CD4-positive, alpha-beta T cell (primary cell): ENCODE measurements around the gene PRR22. TPM values are rescaled to one million over a fixed set of nuclear protein-coding genes. Genes with fewer than 3 reads are reported as not detected.
A peak's percentile ranks its signal among the peaks of the same experiment; 100 is the strongest.

Experiments
- ATAC-seq: fragments of 200-7000 bp; cut with Tn5 transposase; one replicate; pipeline ENCODE4 v1.10.0; 2022; ENCODE audit warnings: mild to moderate bottlenecking; ENCODE audit not compliant: poor library complexity
- CTCF ChIA-PET: fragments of 350-600 bp; sonication (Branson Sonifier 250); formaldehyde crosslinking; loops from one replicate; lab custom pipeline; 2021; ENCODE audit warnings: antibody characterized with exemption, inconsistent platforms; lab: Charles Lee
- POLR2A ChIA-PET: fragments of 350-600 bp; sonication (Branson Sonifier 250); formaldehyde crosslinking; loops from one replicate; lab custom pipeline; 2021; ENCODE audit warnings: antibody characterized with exemption, inconsistent platforms; lab: Charles Lee
- DNase-seq, 14 experiments: peaks; one replicate each; pipeline ENCODE4 v3.0.0-alpha.2; 2013 to 2020; ENCODE audit warnings: mixed read lengths in 2 of 14
- H3K27ac ChIP-seq, 2 donors: one replicate each; pipeline versions ENCODE4 v1.5.1 to v1.7.0; 2013; ENCODE audit warnings: low read length in 2 of 2, low read depth in 1 of 2, mild to moderate bottlenecking in 1 of 2
- H3K27me3 ChIP-seq, 2 experiments: 1 replicate in 1 of 2; 2 replicates in 1 of 2; pipeline versions ENCODE4 v1.6.1 to v1.7.0; 2013; ENCODE audit warnings: low read length in 2 of 2, control low read depth in 1 of 2, mild to moderate bottlenecking in 1 of 2, moderate library complexity in 1 of 2; ENCODE audit not compliant: insufficient read depth in 2 of 2, control insufficient read depth in 1 of 2
- H3K36me3 ChIP-seq: one replicate; pipeline ENCODE4 v1.6.1; 2013; ENCODE audit warnings: low read length, control low read depth; ENCODE audit not compliant: insufficient read depth
- H3K4me1 ChIP-seq: one replicate; pipeline ENCODE4 v1.6.1; 2013; ENCODE audit warnings: low read length, control low read depth; ENCODE audit not compliant: insufficient read depth
- H3K4me3 ChIP-seq: one replicate; pipeline ENCODE4 v1.5.1; 2013; ENCODE audit warnings: mild to moderate bottlenecking, low read length, moderate library complexity
- H3K9me3 ChIP-seq, 2 experiments: 1 replicate in 1 of 2; 2 replicates in 1 of 2; pipeline versions ENCODE4 v1.6.1 to v1.7.0; 2013; ENCODE audit warnings: low read length in 2 of 2, mild to moderate bottlenecking in 2 of 2, control low read depth in 1 of 2, moderate library complexity in 1 of 2; ENCODE audit not compliant: control insufficient read depth in 1 of 2, insufficient read depth in 1 of 2
- H3K27ac Mint-ChIP-seq: one replicate; pipeline ENCODE4 v1.8.0; 2020; ENCODE audit warnings: mixed read lengths
- H3K27me3 Mint-ChIP-seq: one replicate; pipeline ENCODE4 v1.8.0; 2021; ENCODE audit warnings: mixed read lengths
- H3K36me3 Mint-ChIP-seq: one replicate; pipeline ENCODE4 v1.8.0; 2021; ENCODE audit warnings: low read depth, mixed read lengths
- H3K4me1 Mint-ChIP-seq: one replicate; pipeline ENCODE4 v1.8.0; 2021; ENCODE audit warnings: low read depth, mixed read lengths
- H3K4me3 Mint-ChIP-seq: one replicate; pipeline ENCODE4 v1.8.0; 2020; ENCODE audit warnings: mild to moderate bottlenecking, mixed read lengths
- H3K9me3 Mint-ChIP-seq: one replicate; pipeline ENCODE4 v1.8.0; 2020; ENCODE audit warnings: mixed read lengths
- intact Hi-C, 2 experiments: fragments of 100-400 bp; cut with DNase I in 1 of 2; cut with micrococcal nuclease in 1 of 2; formaldehyde crosslinking; loops; one replicate each; pipeline versions ENCODE4 v1.15.1 to v1.9.0; 2023 to 2025; cut with DNase I, micrococcal nuclease
- total RNA-seq, 174 experiments: library from RNA in 2 of 174; stranded (reverse) in 2 of 174; gene quantifications; one replicate each; pipeline ENCODE4 v1.2.3 and lab custom pipeline; 2021 to 2026
- TF ChIP-seq, protein P1 (sequence below): fragments of 200-600 bp; IDR thresholded peaks from one replicate; pipeline ENCODE4 v1.8.0; 2022; ENCODE audit warnings: antibody characterized with exemption, mild to moderate bottlenecking

The PRR22 gene
- total RNA-seq, 2 experiments from 2014 or later, result 3.1 to 4.9 TPM

DNA sequence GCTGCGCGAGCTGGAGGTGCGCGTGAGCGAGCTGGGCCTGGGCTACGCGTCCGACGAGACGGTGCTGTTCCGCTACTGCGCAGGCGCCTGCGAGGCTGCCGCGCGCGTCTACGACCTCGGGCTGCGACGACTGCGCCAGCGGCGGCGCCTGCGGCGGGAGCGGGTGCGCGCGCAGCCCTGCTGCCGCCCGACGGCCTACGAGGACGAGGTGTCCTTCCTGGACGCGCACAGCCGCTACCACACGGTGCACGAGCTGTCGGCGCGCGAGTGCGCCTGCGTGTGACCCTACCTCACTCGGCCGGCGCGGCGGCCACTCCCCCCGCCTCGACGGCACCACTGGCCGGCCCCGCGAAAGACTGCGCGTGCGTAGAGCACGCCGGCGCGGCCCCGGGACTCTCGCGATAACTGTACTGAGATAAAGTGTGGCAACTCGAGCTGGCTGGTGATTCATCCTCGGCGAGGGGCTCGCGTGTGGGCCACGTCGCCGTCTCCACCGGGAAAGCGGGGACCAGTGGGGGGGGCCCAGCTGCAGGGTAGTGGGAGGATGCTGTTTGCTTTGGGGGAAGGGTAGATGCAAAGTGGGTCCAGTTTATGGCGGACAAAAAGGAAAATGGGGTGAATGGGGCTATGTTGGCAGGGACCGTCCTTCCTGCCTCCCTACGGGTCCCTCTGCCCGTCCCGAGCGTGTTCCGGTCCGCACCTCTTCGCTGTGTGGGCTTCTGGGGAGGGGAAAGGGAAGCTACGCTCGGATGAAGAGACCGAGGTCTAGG, 43.5 kb upstream of the PRR22 start:
- Mint-ChIP-seq H3K4me3 (peak overlapping the region; percentile 98), H3K27me3 (no peaks in the 10 kb centered on the region), H3K36me3 (peaks cover 9% of the 10 kb centered on the region), H3K4me1 (peaks cover 18% of the 10 kb centered on the region), H3K27ac (peak overlapping the region; percentile 95), H3K9me3 (no peaks in the 10 kb centered on the region)
- intact Hi-C loops, result loop anchor here (1.0 to 5.0 kb wide), 5 partner anchors 36 to 284 kb away; partner anchors contain the start of genes DUS3L (in 2 of the 2), NDUFA11 (in 1 of the 2), RFX2 (in 1 of the 2) and VMAC (in 1 of the 2)
- Histone ChIP-seq H3K27ac (peak overlapping the region; percentile 69 to 86), H3K36me3 (no peaks in the 10 kb centered on the region), H3K27me3 (peaks cover 0 to 3% of the 10 kb centered on the region in 2 experiments), H3K4me3 (peak overlapping the region; percentile 86), H3K4me1 (peaks cover 31% of the 10 kb centered on the region), H3K9me3 (peaks cover 0 to 25% of the 10 kb centered on the region in 2 experiments)
- TF ChIP-seq, protein P1, sequence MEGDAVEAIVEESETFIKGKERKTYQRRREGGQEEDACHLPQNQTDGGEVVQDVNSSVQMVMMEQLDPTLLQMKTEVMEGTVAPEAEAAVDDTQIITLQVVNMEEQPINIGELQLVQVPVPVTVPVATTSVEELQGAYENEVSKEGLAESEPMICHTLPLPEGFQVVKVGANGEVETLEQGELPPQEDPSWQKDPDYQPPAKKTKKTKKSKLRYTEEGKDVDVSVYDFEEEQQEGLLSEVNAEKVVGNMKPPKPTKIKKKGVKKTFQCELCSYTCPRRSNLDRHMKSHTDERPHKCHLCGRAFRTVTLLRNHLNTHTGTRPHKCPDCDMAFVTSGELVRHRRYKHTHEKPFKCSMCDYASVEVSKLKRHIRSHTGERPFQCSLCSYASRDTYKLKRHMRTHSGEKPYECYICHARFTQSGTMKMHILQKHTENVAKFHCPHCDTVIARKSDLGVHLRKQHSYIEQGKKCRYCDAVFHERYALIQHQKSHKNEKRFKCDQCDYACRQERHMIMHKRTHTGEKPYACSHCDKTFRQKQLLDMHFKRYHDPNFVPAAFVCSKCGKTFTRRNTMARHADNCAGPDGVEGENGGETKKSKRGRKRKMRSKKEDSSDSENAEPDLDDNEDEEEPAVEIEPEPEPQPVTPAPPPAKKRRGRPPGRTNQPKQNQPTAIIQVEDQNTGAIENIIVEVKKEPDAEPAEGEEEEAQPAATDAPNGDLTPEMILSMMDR, result no peak
- ATAC-seq (peak; percentile 81), DNase-seq (peak; percentile 85 to 98 (median 92))
- POLR2A ChIA-PET, result interaction anchor here (0.5 to 4.4 kb wide), 17 partner anchors 17 to 1037 kb away, joined by 3 to 83 read pairs (median 6); partner anchors contain the start of genes CATSPERD, DUS3L, LONP1 and NDUFA11
- CTCF ChIA-PET, result interaction anchor here (1.0 to 3.5 kb wide), 3 partner anchors 24 to 194 kb away, joined by 3 to 30 read pairs (median 5); no protein-coding TSS in a partner anchor

DNA sequence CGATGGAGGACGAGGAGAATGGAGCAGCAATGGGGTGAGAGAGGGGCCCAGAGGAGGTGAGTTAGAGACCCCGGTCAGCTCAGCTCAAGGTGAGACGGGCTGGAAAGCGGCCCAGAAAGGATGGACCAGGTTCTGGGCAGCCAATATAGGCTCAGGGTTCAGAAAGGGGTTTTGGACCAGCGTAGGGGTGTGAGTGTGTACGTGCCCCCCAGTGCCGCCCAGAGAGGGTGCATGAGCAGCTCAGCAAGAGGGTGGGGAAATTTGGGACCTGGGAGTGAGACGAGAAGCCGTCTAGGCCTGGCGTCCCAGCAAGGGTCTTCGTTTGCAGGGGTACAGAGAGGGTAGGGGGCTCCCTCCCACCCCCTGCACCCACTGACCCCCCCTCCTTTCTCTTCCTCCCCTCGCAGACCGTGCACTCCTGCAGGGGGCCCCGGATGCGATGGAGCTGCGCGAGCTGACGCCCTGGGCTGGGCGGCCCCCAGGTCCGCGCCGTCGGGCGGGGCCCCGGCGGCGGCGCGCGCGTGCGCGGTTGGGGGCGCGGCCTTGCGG, 42.9 kb upstream of the PRR22 start:
- DNase-seq (no peak), ATAC-seq (no peak)
- H3K27ac Mint-ChIP-seq, result peak overlapping the region; percentile 76
- H3K4me1 Mint-ChIP-seq, result peaks cover 18% of the 10 kb centered on the region
- Histone ChIP-seq H3K4me3 (peak overlapping the region; percentile 41), H3K4me1 (peaks cover 31% of the 10 kb centered on the region), H3K27ac (peak overlapping the region in 1 of 2 donors; percentile 38), H3K27me3 (peaks cover 0 to 3% of the 10 kb centered on the region in 2 experiments), H3K9me3 (peaks cover 0 to 25% of the 10 kb centered on the region in 2 experiments), H3K36me3 (no peaks in the 10 kb centered on the region)
- no peaks in the 10 kb centered on the region for H3K9me3 Mint-ChIP-seq
- intact Hi-C loops, result loop anchor here (1.0 to 5.0 kb wide), 4 partner anchors 35 to 285 kb away; partner anchors contain the start of genes DUS3L (in 2 of the 2), RFX2 (in 1 of the 2) and VMAC (in 1 of the 2)
- TF ChIP-seq, protein P1, result no peak
- no peaks in the 10 kb centered on the region for H3K27me3 Mint-ChIP-seq
- POLR2A ChIA-PET, result interaction anchor here (0.6 to 4.4 kb wide), 12 partner anchors 23 to 282 kb away, joined by 3 to 83 read pairs (median 10); partner anchors contain the start of genes CATSPERD, DUS3L, LONP1 and NDUFA11
- H3K36me3 Mint-ChIP-seq, result peaks cover 9% of the 10 kb centered on the region
- CTCF ChIA-PET, result interaction anchor here (1.0 to 3.5 kb wide), 2 partner anchors 23 to 195 kb away, joined by 3 to 30 read pairs; no protein-coding TSS in a partner anchor
- H3K4me3 Mint-ChIP-seq, result peak overlapping the region; percentile 89
